ENCODE data around the gene BEX4.
"Not testable (repeated sequence)": the region's sequence is repeated elsewhere in the genome, so short reads cannot be mapped to it uniquely, and the experiment has no call there.

The BEX4 gene

GRCh38 chrX:103187953-103188475, 26.9 kb upstream of the BEX4 start:
- in situ Hi-C loops (cut with HindIII; ENCODE audit: low sequenced_read_pairs), result no loop called here
- TF ChIP-seq CTCF (IDR thresholded peaks at IDR 0.05; ENCODE audit: low read depth, low read length), result no peak
- H3K4me3 ChIP-seq (ENCODE audit: low read depth, low read length), result no peak overlapping the region
- peak; percentile 7 for DNase-seq (ENCODE audit: low read depth, low spot score)

GRCh38 chrX:103197721-103198306, 17.1 kb upstream of the BEX4 start:
- in situ Hi-C loops (cut with HindIII; ENCODE audit: low sequenced_read_pairs), result no loop called here
- DNase-seq (ENCODE audit: low read depth, low spot score), result peak; percentile 19
- no peak overlapping the region for H3K4me3 ChIP-seq (ENCODE audit: low read depth, low read length)
- no peak for TF ChIP-seq CTCF (IDR thresholded peaks at IDR 0.05; ENCODE audit: low read depth, low read length)

- in situ Hi-C loops (cut with HindIII; ENCODE audit: low sequenced_read_pairs); DNase-seq (ENCODE audit: low read depth, low spot score); H3K4me3 ChIP-seq (ENCODE audit: low read depth, low read length): not testable (repeated sequence)
Measured at GRCh38 chrX:103198668-103199067, 16.2 kb upstream of the BEX4 start.

- no peak overlapping the region for H3K4me3 ChIP-seq (ENCODE audit: low read depth, low read length)
- DNase-seq (ENCODE audit: low read depth, low spot score), result no peak
- in situ Hi-C loops (cut with HindIII; ENCODE audit: low sequenced_read_pairs), result no loop called here
- no peak for TF ChIP-seq CTCF (IDR thresholded peaks at IDR 0.05; ENCODE audit: low read depth, low read length)
Measured at GRCh38 chrX:103201041-103201440, 13.9 kb upstream of the BEX4 start.

GRCh38 chrX:103210056-103210455, 4.9 kb upstream of the BEX4 start:
- H3K4me3 ChIP-seq (ENCODE audit: low read depth, low read length), result no peak overlapping the region
- no peak for TF ChIP-seq CTCF (IDR thresholded peaks at IDR 0.05; ENCODE audit: low read depth, low read length)
- no peak for DNase-seq (ENCODE audit: low read depth, low spot score)
- in situ Hi-C loops (cut with HindIII; ENCODE audit: low sequenced_read_pairs), result no loop called here

- in situ Hi-C loops (cut with HindIII; ENCODE audit: low sequenced_read_pairs), result no loop called here
- TF ChIP-seq CTCF (IDR thresholded peaks at IDR 0.05; ENCODE audit: low read depth, low read length), result peak; percentile 55
- H3K4me3 ChIP-seq (ENCODE audit: low read depth, low read length), result no peak overlapping the region
- DNase-seq (ENCODE audit: low read depth, low spot score), result peak; percentile 51
Measured at GRCh38 chrX:103211012-103211715, 3.7 kb upstream of the BEX4 start.

GRCh38 chrX:103212749-103213457, 2.0 kb upstream of the BEX4 start:
- no peak for DNase-seq (ENCODE audit: low read depth, low spot score)
- TF ChIP-seq CTCF (IDR thresholded peaks at IDR 0.05; ENCODE audit: low read depth, low read length), result no peak
- H3K4me3 ChIP-seq (ENCODE audit: low read depth, low read length), result no peak overlapping the region
- in situ Hi-C loops (cut with HindIII; ENCODE audit: low sequenced_read_pairs), result no loop called here
